GM19099 (cell line): Measurements from ENCODE around the gene CSGALNACT2.

Source experiments
- POLR2A ChIP-seq: IDR thresholded peaks from 3 replicates; pipeline ENCODE4 v1.6.1; 2011; ENCODE audit warnings: low read depth; ENCODE audit not compliant: insufficient read length; ENCODE audit errors: extremely low read depth

Gene CSGALNACT2

DNA sequence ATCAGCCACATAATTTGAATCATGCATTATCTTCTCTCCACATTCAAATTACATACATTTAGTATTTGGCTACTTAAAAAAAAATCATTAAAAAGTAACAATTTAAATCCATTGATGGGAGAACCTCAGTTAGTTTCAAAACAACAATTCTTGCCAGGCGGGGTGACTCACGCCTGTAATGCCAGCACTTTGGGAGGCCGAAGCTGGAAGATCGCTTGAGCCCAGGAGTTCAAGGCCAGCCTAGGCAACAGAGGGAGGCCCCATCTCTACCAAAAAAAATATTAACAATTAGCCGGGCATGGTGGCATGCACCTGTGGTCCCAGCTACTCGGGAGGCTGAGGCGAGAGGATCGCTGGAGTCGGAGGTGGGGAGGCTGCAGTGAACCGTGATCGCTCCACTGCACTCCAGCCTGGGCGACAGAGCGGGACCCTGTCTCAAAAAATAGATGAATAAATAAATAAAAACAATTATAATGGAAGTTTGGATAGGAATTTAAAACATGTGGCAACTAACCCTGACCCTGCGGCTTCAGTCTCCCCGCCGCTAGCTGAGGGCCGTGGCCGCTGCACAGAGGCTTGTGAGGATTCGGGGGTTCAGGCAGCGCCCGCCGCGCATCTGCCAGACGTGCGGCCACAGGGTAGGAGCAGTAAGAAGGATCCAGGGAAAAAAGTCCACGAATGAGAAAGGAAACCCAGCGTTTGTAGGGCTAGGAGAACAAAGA is 1.1 kb upstream of the CSGALNACT2 start:
- no peak for TF ChIP-seq POLR2A

GRCh38 chr10:43137717-43138020 is 576 bp upstream of the CSGALNACT2 start:
- no peak for TF ChIP-seq POLR2A

DNA sequence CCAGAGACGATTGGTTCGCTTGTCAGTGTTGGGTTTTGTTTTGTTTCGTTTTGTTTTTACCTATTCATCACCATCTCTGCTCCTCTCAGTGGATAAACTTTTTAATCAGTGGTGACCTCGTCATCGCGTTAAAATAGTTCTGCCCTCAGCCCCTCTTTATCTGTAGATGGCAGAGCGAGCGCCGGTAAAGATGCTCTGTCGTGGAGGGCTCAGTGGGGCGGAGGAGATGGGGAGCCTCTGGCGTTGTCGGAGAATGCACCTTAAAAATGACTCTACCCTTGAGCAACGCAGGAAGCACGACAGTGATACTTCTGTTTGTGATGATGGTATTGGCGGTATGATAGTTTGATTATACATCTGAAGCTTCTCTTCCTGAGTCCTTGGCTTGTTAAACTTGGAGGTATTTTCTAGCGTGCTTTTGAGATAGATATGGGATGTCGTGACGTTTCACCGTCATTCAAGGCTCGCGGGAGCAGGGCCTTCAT is 554 bp downstream of the CSGALNACT2 start:
- TF ChIP-seq POLR2A = no peak

- no peak for TF ChIP-seq POLR2A
Measured at GRCh38 chr10:43141421-43141820, 3.2 kb downstream of the CSGALNACT2 start.

DNA sequence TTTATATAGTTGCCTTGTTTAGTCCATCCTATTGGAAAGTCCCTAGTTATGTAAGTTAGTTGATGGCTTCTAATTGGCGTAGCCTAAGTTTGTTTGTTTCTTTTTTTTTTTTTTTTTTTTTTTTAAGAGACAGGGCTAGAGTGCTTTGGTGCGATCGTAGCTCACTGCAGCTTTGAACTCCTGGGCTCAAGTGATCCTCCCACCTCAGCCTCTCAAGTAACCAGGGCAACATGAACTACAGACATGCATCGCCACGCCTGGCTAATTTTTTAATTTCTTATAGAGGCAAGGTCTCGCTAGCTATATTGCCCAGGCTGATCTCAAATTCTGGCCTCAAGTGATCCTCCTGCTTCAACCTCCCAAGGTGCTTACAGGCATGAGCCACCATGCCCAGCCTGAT is 7.1 kb downstream of the CSGALNACT2 start:
- TF ChIP-seq POLR2A = no peak

DNA sequence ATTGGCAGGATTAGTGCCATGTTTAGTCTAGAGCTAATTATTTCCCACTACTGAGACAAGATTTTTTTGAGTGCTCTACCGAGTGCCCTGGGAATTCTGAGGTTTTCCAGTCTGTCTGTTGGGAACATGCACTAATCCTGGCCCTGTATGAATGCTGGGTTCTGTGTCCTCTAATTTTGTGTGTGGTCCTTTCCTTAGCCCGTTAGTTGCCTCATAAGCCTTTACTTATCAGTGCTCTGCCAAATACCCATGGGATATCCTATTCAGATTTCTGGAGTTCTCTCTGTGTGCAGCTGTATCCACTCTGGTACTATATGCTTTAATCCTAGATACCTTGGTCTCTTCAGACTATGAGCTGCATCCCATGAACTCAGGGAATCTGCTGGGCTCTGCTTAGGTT is 13.1 kb downstream of the CSGALNACT2 start:
- no peak for TF ChIP-seq POLR2A

- no peak for TF ChIP-seq POLR2A
Measured at GRCh38 chr10:43153901-43154300, 15.7 kb downstream of the CSGALNACT2 start.

- TF ChIP-seq POLR2A = no peak
Measured at GRCh38 chr10:43155221-43155620, 17.0 kb downstream of the CSGALNACT2 start.

GRCh38 chr10:43155741-43156140 is 17.5 kb downstream of the CSGALNACT2 start:
- TF ChIP-seq POLR2A = no peak

GRCh38 chr10:43156590-43157341 is 18.5 kb downstream of the CSGALNACT2 start:
- no peak for TF ChIP-seq POLR2A

DNA sequence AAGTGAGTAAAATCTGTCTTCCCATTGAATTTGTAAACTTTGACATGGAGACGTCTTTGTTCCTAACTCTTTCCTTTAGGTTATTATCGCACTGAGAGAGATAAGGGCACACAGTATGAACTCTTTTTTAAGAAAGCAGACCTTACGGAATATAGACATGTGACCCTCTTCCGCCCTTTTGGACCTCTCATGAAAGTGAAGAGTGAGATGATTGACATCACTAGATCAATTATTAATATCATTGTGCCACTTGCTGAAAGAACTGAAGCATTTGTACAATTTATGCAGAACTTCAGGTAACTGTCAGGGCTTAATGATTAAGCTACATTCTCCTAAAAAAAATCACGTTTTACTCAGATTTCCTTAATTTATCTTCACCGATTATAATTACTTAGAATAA is 20.4 kb downstream of the CSGALNACT2 start:
- TF ChIP-seq POLR2A = no peak

DNA sequence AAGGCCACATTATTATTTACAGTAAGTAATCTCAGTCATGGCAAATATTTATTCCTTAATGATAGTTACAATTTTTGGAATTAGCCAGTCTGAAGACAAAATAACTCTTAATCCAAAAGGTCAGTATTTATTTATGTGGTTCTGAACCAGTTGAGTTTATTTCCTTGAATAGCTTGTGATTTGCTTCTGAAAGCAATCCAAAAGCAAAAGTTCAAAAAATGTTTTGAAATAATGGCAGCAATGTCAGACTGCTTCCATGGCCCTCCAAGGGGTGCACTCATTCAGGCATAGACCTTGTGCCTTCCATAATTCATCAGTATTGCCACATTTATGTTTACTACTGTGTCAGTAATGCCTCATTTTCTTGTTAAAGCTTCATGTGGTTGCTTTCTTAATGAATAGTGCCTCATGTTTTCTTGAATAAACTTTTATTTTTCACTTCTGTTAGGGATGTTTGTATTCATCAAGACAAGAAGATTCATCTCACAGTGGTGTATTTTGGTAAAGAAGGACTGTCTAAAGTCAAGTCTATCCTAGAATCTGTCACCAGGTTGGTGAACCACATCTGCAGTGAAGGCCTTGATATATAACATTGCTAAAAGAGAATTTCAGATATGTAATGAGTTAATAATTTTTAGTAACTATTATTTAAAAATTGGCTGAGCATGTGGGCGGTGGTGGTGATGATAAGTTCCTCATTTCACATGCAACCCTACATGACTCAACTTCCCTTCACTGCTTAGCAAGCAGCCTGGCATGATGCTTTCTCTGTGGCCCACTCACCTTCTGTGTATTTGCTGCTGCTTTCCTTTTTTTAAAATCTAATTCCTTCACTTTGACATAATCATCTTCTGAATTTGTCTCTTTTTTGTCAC is 22.0 kb downstream of the CSGALNACT2 start:
- no peak for TF ChIP-seq POLR2A

- no peak for TF ChIP-seq POLR2A
Measured at GRCh38 chr10:43160921-43161255, 22.6 kb downstream of the CSGALNACT2 start.

DNA sequence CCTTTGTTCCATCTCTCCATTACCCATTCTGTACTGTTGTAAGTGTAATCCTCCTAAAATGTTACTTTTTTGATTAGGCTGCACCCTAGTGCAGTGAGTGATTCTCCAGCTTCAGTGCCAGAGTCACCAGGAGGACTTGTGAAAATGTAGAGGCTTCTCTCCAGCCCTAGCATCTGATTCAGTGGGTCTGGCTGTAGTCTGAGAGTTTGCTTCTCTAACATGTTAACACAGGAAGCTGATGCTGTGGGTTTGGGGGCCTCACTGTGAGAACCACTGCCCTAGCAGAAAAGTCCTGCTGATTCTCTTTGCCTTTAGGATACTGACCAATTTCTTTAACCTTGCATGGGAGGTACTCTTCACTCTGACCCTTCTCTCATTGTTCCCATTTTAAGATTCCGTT is 24.4 kb downstream of the CSGALNACT2 start:
- no peak for TF ChIP-seq POLR2A

- no peak for TF ChIP-seq POLR2A
Measured at GRCh38 chr10:43166207-43166879, 28.1 kb downstream of the CSGALNACT2 start.
